Measurements from ENCODE around the gene SLC28A3.

DNA sequence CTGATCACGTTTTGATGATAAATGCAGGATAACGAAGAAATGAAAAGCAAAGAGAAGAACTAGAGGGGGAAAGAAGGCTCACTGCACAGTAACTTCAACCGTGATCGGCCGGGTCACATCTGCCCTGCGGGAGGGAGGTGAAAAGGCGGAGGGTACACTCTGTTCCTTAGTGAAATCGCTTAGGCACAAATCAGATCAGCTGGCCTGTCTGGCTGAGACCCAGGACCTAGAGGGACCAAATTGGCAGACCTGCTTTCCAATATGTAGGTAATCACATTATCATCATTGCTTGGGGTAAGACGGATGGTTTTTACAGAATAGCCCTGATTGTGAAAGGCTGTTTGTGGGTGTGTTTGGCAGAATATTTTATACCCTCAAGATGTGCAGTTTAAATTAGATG lies 82.2 kb downstream of the SLC28A3 start:
- no peak for TF ChIP-seq EZH2 (IDR thresholded peaks at IDR 0.05; ENCODE audit: borderline replicate concordance, low read depth, low read length, poor library complexity, severe bottlenecking)
- TF ChIP-seq, protein P1, sequence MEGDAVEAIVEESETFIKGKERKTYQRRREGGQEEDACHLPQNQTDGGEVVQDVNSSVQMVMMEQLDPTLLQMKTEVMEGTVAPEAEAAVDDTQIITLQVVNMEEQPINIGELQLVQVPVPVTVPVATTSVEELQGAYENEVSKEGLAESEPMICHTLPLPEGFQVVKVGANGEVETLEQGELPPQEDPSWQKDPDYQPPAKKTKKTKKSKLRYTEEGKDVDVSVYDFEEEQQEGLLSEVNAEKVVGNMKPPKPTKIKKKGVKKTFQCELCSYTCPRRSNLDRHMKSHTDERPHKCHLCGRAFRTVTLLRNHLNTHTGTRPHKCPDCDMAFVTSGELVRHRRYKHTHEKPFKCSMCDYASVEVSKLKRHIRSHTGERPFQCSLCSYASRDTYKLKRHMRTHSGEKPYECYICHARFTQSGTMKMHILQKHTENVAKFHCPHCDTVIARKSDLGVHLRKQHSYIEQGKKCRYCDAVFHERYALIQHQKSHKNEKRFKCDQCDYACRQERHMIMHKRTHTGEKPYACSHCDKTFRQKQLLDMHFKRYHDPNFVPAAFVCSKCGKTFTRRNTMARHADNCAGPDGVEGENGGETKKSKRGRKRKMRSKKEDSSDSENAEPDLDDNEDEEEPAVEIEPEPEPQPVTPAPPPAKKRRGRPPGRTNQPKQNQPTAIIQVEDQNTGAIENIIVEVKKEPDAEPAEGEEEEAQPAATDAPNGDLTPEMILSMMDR (conservative IDR thresholded peaks at IDR 0.05; ENCODE audit: low read depth, low read length) = no peak
